H9 (cell line): Measurements from ENCODE around the gene RNGTT. TPM values are rescaled to one million over a fixed set of nuclear protein-coding genes. Genes with fewer than 3 reads are reported as not detected.

ENCODE experiments used
- DNase-seq: peaks from one replicate; pipeline ENCODE4 v3.0.0-alpha.2; 2017
- H2AFZ ChIP-seq: one replicate; pipeline ENCODE4 v1.6.1; 2013; ENCODE audit warnings: mild to moderate bottlenecking, low read length, control low read depth, moderate library complexity
- H2AK5ac ChIP-seq: 2 replicates; pipeline ENCODE4 v1.6.1; 2013; ENCODE audit warnings: low read length, control low read depth, mixed read lengths; ENCODE audit not compliant: insufficient read length
- H2BK120ac ChIP-seq: one replicate; pipeline ENCODE4 v1.6.1; 2013; ENCODE audit warnings: low read depth, mild to moderate bottlenecking, low read length, control low read depth, inconsistent platforms; ENCODE audit not compliant: poor library complexity, severe bottlenecking
- H2BK12ac ChIP-seq: 2 replicates; pipeline ENCODE4 v1.6.1; 2013; ENCODE audit warnings: low read length, control low read depth, mixed read lengths, low read depth; ENCODE audit not compliant: insufficient read length
- H2BK15ac ChIP-seq: 2 replicates; pipeline ENCODE4 v1.6.1; 2013; ENCODE audit warnings: low read depth, low read length, control low read depth
- H2BK20ac ChIP-seq: one replicate; pipeline ENCODE4 v1.6.1; 2013; ENCODE audit warnings: low read depth, mild to moderate bottlenecking, low read length, control low read depth, inconsistent platforms; ENCODE audit not compliant: poor library complexity, severe bottlenecking
- H2BK5ac ChIP-seq: 2 replicates; pipeline ENCODE4 v1.6.1; 2013; ENCODE audit warnings: low read length, control low read depth, mixed read lengths; ENCODE audit not compliant: insufficient read length
- H3K14ac ChIP-seq: 2 replicates; pipeline ENCODE4 v1.6.1; 2013; ENCODE audit warnings: low read length, control low read depth; ENCODE audit not compliant: insufficient read depth
- H3K18ac ChIP-seq: 2 replicates; pipeline ENCODE4 v1.6.1; 2013; ENCODE audit warnings: low read depth, mild to moderate bottlenecking, mixed read lengths, low read length, control low read depth; ENCODE audit not compliant: insufficient read length
- H3K23ac ChIP-seq: 2 replicates; pipeline ENCODE4 v1.6.1; 2013; ENCODE audit warnings: low read length, control low read depth, mixed read lengths, low read depth; ENCODE audit not compliant: insufficient read length
- H3K23me2 ChIP-seq: 2 replicates; pipeline ENCODE4 v1.6.1; 2013; ENCODE audit warnings: low read depth, mild to moderate bottlenecking, mixed read lengths, low read length, control low read depth; ENCODE audit not compliant: insufficient read length, poor library complexity, severe bottlenecking
- H3K27ac ChIP-seq: 2 replicates; pipeline ENCODE4 v1.5.1; 2013; ENCODE audit warnings: low read length, control low read depth, mixed read lengths, low read depth; ENCODE audit not compliant: insufficient read length
- H3K27me3 ChIP-seq: 2 replicates; pipeline ENCODE4 v1.6.1; 2013; ENCODE audit warnings: low read length, control low read depth, inconsistent platforms; ENCODE audit not compliant: insufficient read depth
- H3K4ac ChIP-seq: 2 replicates; pipeline ENCODE4 v1.6.1; 2013; ENCODE audit warnings: low read depth, mild to moderate bottlenecking, control low read depth, inconsistent platforms, low read length, moderate library complexity
- H3K4me1 ChIP-seq: 2 replicates; pipeline ENCODE4 v1.6.1; 2013; ENCODE audit warnings: low read length, control low read depth, inconsistent platforms; ENCODE audit not compliant: insufficient read depth
- H3K4me2 ChIP-seq: 2 replicates; pipeline ENCODE4 v1.6.1; 2013; ENCODE audit warnings: low read length, control low read depth, mixed read lengths; ENCODE audit not compliant: insufficient read length, insufficient read depth
- H3K56ac ChIP-seq: 2 replicates; pipeline ENCODE4 v1.6.1; 2013; ENCODE audit warnings: low read depth, mild to moderate bottlenecking, mixed read lengths, low read length, control low read depth; ENCODE audit not compliant: insufficient read length
- H3K79me1 ChIP-seq: 2 replicates; pipeline ENCODE4 v1.6.1; 2013; ENCODE audit warnings: low read depth, mild to moderate bottlenecking, moderate library complexity, low read length, control low read depth, inconsistent platforms; ENCODE audit not compliant: insufficient read depth, poor library complexity, severe bottlenecking
- H3K79me2 ChIP-seq: 2 replicates; pipeline ENCODE4 v1.6.1; 2013; ENCODE audit warnings: low read length, control low read depth, inconsistent platforms; ENCODE audit not compliant: insufficient read depth
- H3K9ac ChIP-seq: 2 replicates; pipeline ENCODE4 v1.6.1; 2013; ENCODE audit warnings: low read length, control low read depth, mixed read lengths; ENCODE audit not compliant: insufficient read length; ENCODE audit errors: extremely low read depth
- H3K9me3 ChIP-seq: one replicate; pipeline ENCODE4 v1.6.1; 2013; ENCODE audit warnings: low read depth, low read length, inconsistent platforms; ENCODE audit not compliant: control insufficient read depth
- H3T11ph ChIP-seq: one replicate; pipeline ENCODE4 v1.6.1; 2013; ENCODE audit warnings: mild to moderate bottlenecking, low read length, control low read depth, inconsistent platforms
- H4K20me1 ChIP-seq: one replicate; pipeline ENCODE4 v1.6.1; 2013; ENCODE audit not compliant: control insufficient read depth, insufficient read length, insufficient read depth
- H4K5ac ChIP-seq: 2 replicates; pipeline ENCODE4 v1.6.1; 2013; ENCODE audit warnings: low read depth, mild to moderate bottlenecking, mixed read lengths, low read length, control low read depth; ENCODE audit not compliant: insufficient read length
- H4K8ac ChIP-seq: replicated peaks from 2 replicates; pipeline ENCODE4 v1.6.1; 2013; ENCODE audit warnings: low read length, control low read depth, mixed read lengths, low read depth; ENCODE audit not compliant: insufficient read length
- H4K91ac ChIP-seq: 2 replicates; pipeline ENCODE4 v1.6.1; 2013; ENCODE audit warnings: low read depth, mild to moderate bottlenecking, moderate library complexity, mixed read lengths, low read length, control low read depth; ENCODE audit not compliant: insufficient read length
- H3K27ac Mint-ChIP-seq, 3 experiments: 2 replicates in 2 of 3; 3 replicates in 1 of 3; pipeline ENCODE4 v1.8.0; 2020 to 2021; ENCODE audit warnings: mixed read lengths in 3 of 3, mild to moderate bottlenecking in 1 of 3, moderate library complexity in 1 of 3
- H3K27me3 Mint-ChIP-seq: 2 replicates; pipeline ENCODE4 v1.8.0; 2021; ENCODE audit warnings: low read depth, mild to moderate bottlenecking, moderate library complexity, mixed read lengths
- H3K36me3 Mint-ChIP-seq, 3 experiments: 2 replicates in 2 of 3; 3 replicates in 1 of 3; pipeline ENCODE4 v1.8.0; 2020 to 2021; ENCODE audit warnings: low read depth in 3 of 3, mixed read lengths in 3 of 3; ENCODE audit not compliant: insufficient read depth in 1 of 3
- H3K4me1 Mint-ChIP-seq, 2 experiments: 2 replicates each; pipeline ENCODE4 v1.8.0; 2020; ENCODE audit warnings: mixed read lengths in 2 of 2
- H3K4me3 Mint-ChIP-seq, 2 experiments: 2 replicates in 1 of 2; 3 replicates in 1 of 2; pipeline ENCODE4 v1.8.0; 2020 to 2021; ENCODE audit warnings: mild to moderate bottlenecking in 2 of 2, mixed read lengths in 2 of 2, moderate library complexity in 1 of 2
- H3K9me3 Mint-ChIP-seq, 2 experiments: 2 replicates in 1 of 2; 3 replicates in 1 of 2; pipeline ENCODE4 v1.8.0; 2020; ENCODE audit warnings: mild to moderate bottlenecking in 2 of 2, mixed read lengths in 2 of 2, moderate library complexity in 1 of 2
- WGBS: extraction: QIAGEN DNeasy Blood & Tissue Kit; methylation state at CpG from one replicate; pipeline ENCODE4 v1.1.7; 2013; ENCODE audit warnings: missing lambda C conversion rate, low lambda C conversion rate, mixed read lengths; ENCODE audit not compliant: insufficient read length; ENCODE audit errors: extremely low coverage; 5-methylcytosine and 5-hydroxymethylcytosine counted together
- total RNA-seq: library from RNA; stranded (reverse); gene quantifications from 2 replicates; pipeline ENCODE4 v1.2.1, GENCODE V29; 2021
- TF ChIP-seq, protein P1 (sequence below): fragments of 200-600 bp; sonication (generic); conservative IDR thresholded peaks from 3 replicates; pipeline ENCODE4 v1.8.0; 2021; ENCODE audit warnings: antibody characterized with exemption, mild to moderate bottlenecking

Gene RNGTT
- total RNA-seq, 1 experiment from 2014 or later: 20.5 TPM

DNA sequence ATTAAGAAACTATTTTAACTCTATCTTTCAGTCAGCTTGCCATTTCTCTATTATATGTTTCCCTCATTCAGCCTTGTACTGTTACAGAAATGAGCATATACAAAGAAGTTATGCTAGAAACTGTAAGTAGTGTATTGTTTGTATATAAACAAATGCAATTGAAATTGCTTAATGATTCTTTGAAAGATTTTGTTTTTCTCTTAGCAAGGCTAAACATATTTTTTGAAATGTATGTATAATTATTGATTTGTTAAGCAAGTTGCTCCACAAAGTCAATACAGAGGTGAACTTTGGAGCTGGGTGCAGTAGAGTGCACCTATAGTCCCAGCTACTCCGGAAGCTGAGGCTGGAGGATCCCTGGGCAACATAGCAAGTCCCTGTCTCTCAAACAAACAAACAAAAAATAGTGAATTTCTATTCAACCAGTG is 253.6 kb downstream of the RNGTT start:
- H4K20me1 ChIP-seq: no peaks in the 10 kb centered on the region
- no peaks in the 10 kb centered on the region for H3K79me2 ChIP-seq
- H4K5ac ChIP-seq: no peak overlapping the region
- no CpG with 5 or more reads among the region's 1 CpG for WGBS
- H2BK15ac ChIP-seq: no peak overlapping the region
- H3T11ph ChIP-seq: no peak overlapping the region
- Mint-ChIP-seq H3K4me3 (no peak overlapping the region), H3K27me3 (no peaks in the 10 kb centered on the region), H3K9me3 (no peaks in the 10 kb centered on the region), H3K4me1 (peaks cover 0 to 5% of the 10 kb centered on the region in 2 experiments; a peak in 1 of 4 replicates), H3K36me3 (no peaks in the 10 kb centered on the region), H3K27ac (no peak overlapping the region)
- no peak overlapping the region for H2BK12ac ChIP-seq
- H4K8ac ChIP-seq: no peak overlapping the region
- no peak overlapping the region for H3K56ac ChIP-seq
- no peak overlapping the region for H2AK5ac ChIP-seq
- H2AFZ ChIP-seq: no peak overlapping the region
- DNase-seq: no peak
- H3K27ac ChIP-seq: no peak overlapping the region
- H3K4me1 ChIP-seq: no peaks in the 10 kb centered on the region; the same call in 1 of the 2 replicates
- H3K4me2 ChIP-seq: no peak overlapping the region
- H2BK120ac ChIP-seq: no peak overlapping the region
- no peak overlapping the region for H2BK5ac ChIP-seq
- H3K27me3 ChIP-seq: no peaks in the 10 kb centered on the region
- H4K91ac ChIP-seq: no peak overlapping the region
- no peak overlapping the region for H3K9ac ChIP-seq
- H3K4ac ChIP-seq: no peak overlapping the region
- H3K14ac ChIP-seq: no peak overlapping the region
- H3K23ac ChIP-seq: no peak overlapping the region
- H3K23me2 ChIP-seq: no peaks in the 10 kb centered on the region
- TF ChIP-seq, protein P1, sequence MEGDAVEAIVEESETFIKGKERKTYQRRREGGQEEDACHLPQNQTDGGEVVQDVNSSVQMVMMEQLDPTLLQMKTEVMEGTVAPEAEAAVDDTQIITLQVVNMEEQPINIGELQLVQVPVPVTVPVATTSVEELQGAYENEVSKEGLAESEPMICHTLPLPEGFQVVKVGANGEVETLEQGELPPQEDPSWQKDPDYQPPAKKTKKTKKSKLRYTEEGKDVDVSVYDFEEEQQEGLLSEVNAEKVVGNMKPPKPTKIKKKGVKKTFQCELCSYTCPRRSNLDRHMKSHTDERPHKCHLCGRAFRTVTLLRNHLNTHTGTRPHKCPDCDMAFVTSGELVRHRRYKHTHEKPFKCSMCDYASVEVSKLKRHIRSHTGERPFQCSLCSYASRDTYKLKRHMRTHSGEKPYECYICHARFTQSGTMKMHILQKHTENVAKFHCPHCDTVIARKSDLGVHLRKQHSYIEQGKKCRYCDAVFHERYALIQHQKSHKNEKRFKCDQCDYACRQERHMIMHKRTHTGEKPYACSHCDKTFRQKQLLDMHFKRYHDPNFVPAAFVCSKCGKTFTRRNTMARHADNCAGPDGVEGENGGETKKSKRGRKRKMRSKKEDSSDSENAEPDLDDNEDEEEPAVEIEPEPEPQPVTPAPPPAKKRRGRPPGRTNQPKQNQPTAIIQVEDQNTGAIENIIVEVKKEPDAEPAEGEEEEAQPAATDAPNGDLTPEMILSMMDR: no peak
- no peak overlapping the region for H2BK20ac ChIP-seq
- H3K9me3 ChIP-seq: no peaks in the 10 kb centered on the region
- H3K18ac ChIP-seq: no peak overlapping the region
- H3K79me1 ChIP-seq: no peaks in the 10 kb centered on the region
